NOMO-1 treated with DMSO at 0.1 percent for 48 hours (cell line): Measurements from ENCODE around the gene STK32C.
"Not testable (repeated sequence)": the region's sequence is repeated elsewhere in the genome, so short reads cannot be mapped to it uniquely, and the experiment has no call there.

ENCODE experiments used
- DNase-seq: peaks from one replicate; lab custom pipeline; 2025; ENCODE audit not compliant: unreplicated experiment; lab: John Stamatoyannopoulos, UW

The STK32C gene

DNA sequence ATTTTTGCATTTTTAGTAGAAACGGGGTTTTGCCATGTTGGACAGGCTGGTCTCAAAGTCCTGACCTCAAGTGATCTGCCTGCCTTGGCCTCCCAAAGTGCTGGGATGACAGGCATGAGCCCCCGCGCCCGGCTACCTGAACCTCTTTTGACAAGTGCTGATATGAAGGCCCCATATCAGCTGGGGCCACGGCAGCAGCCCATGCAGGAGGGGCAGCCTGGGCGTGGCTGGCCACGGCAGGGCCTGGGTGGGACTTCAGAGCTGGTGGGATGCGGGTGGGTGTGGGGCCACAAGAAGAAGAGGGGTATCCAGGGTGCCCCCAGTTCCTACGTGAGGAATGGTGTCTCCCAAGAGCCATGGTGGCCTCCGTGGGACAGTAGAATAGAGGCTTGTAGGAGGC, 31.1 kb upstream of the STK32C start:
- no peak for DNase-seq

DNA sequence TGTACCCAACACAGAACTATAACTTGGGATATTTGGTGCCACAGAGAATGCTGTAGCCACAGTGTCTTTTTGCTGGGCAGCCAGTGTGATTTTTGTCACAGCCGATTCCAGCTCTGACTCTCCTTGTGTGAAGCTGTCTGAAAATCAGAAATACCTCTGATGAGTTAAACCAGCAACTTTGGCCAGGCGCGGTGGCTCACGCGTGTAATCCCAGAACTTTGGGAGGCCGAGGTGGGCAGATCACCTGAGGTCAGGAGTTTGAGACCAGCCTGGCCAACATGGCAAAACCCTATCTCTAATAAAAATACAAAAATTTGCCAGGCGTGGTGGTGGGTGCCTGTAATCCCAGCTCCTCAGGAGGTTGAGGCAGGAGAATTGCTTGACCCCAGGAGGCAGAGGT, 30.1 kb upstream of the STK32C start:
- DNase-seq: not testable (repeated sequence)

GRCh38 chr10:132336919-132337407, 29.2 kb upstream of the STK32C start:
- peak; percentile 24 for DNase-seq

DNA sequence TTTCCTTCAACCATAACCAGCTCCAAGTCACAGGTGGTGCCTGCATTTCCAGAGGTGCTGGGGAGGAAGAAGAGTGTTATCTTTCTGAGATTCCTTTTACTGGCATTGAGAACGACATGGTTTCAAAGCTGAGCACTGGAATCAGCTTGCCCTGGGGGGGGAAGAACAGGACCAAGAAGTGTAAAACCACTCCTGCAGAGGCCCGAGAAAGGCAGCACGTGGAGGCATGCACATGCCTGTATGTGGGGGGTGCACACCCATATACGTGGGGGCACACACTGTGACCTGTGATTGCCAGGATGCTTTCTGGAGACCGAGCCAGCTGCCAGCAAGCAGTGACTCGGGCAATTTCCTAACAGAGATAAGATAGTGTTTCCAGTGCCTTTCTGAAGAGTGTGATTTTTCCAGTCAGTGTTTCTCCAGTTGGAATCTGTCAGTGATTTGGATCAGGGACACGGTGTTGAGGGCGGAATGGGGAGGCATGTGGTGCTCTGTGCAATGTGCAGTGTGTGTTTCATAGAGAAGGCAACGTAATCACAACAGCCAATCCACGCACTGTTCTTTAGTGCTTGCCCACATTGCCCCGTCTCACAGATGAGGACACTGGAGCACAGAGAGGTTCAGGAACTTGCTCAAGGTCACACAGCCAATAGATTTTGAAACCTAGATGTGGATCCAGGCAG, 28.5 kb upstream of the STK32C start:
- peak; percentile 38 for DNase-seq

DNA sequence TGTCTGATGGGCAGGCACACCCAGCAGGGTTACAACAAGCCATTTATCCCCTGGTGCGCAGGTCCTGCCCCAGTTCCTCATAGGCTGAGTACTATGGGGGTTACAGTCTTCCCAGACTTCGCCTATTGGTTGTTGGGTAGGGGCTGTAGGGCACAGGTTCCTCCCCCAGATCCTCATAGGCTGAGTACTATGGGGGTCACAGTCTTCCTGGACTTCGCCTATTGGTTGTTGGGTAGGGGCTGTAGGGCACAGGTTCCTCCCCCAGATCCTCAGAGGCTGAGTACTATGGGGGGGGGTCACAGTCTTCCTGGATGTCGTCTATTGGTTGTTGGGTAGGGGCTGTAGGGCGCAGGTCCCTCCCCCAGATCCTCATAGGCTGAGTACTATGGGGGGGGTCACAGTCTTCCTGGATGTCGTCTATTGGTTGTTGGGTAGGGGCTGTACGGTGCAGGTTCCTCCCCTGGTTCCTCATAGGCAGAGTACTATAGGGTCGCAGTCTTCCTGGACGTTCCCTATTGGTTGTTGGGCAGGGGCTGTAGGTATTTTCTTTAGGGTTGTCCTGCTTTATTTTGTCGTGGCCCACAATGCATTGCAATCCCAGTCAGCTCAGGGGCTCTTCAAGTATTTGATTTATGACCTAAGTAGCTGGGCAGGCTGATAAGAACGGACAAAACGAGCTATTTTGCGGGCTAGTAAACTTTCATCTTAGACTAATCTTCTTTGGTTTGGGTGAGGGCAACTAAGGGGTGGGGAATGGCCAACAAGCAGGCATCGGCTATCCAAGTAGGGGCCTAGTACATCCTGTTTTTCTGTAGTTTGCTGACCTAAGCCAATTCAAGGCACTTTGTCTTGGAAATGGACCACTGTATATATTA, 27.7 kb upstream of the STK32C start:
- DNase-seq: peak; percentile 100

GRCh38 chr10:132334631-132335188, 27.0 kb upstream of the STK32C start:
- DNase-seq: no peak

DNA sequence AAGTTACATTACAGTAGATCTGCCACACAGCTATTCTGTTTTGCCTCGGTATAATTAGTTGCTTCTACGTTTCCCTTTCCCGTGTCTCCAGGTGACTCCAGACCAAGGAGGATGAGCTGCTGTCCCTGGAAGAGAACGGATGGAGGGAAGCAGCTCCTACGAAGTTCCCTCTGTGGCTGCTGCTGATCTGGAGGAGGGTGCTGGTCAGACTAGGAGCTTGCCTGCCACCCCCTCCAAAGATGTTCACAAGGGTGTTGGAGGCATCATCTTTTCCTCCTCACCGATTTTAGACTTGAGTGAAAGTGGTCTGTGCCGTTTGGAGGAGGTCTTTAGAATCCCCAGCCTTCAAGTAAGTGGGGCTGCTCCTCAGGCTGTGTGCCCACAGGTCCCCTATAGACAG, 25.6 kb upstream of the STK32C start:
- no peak for DNase-seq

DNA sequence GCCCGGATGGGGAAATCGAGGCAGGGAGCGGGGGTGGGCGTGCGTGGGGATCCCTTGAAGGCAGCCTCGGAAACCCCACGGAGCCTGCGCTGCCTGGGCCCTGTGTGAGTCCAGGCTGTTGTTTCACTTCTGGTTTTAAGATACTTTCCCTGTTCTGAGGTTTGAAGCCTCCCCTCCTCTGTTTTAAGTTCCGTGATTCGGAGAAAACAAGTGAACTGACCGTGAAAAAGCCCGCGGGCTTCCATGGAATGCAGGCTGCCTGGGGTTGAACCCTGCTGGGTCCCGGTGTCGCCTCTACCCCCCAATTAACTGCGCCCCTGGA, 24.6 kb upstream of the STK32C start:
- peak; percentile 85 for DNase-seq

GRCh38 chr10:132331601-132332432, 24.1 kb upstream of the STK32C start, which contains the start of gene LRRC27:
Gene LRRC27 (plus strand): TSS chr10:132332193. CDS start chr10:132333525, 1,332 bp downstream.
- peak; percentile 96 for DNase-seq

- no peak for DNase-seq
These were observed 22.7 kb upstream of the STK32C start for GRCh38 chr10:132330486-132330833.

- DNase-seq: peak; percentile 59
These were observed 22.1 kb upstream of the STK32C start for GRCh38 chr10:132329565-132330485.

GRCh38 chr10:132328738-132329137, 21.0 kb upstream of the STK32C start:
- DNase-seq: no peak

DNA sequence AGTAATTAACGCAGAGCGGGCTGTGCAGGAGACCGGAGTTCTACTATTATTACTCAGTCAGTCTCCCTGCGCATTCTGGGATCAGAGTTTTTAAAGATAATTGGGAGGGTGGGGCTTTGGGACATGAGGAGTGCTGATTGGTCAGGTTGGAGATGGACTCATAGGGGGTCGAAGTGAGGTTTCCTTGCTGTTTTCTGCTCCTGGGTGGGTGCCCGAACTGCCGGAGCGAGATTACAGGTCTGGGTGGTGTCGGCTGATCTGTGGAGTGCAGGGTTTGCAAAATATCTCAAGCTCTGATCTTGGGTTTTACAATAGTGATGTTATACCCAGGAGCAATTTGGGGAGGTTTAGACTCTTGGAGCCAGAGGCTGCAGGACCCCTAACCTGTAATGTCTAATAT, 20.4 kb upstream of the STK32C start:
- no peak for DNase-seq

- DNase-seq: no peak
These were observed 19.2 kb upstream of the STK32C start for GRCh38 chr10:132326925-132327324.

- DNase-seq: no peak
These were observed 18.7 kb upstream of the STK32C start for GRCh38 chr10:132326344-132326889.

DNA sequence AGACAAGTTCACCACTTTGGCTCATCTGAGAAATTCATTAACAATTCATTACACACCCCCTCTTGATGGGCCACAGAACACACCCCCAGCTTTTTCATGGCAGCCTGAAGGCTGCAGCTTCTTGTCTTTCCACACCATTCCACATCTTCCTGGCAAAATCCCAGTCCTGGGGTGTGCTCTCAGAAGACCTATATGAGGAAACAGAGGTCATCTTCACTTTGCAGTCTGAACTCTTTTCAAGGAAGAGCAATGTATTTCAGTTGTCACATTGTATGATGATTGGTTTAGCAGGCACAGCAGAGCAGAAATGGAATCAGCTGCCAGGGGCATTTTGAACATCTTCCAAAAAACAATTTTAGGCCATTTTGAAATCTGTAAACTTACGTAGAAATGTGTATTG, 16.4 kb upstream of the STK32C start:
- DNase-seq: no peak

DNA sequence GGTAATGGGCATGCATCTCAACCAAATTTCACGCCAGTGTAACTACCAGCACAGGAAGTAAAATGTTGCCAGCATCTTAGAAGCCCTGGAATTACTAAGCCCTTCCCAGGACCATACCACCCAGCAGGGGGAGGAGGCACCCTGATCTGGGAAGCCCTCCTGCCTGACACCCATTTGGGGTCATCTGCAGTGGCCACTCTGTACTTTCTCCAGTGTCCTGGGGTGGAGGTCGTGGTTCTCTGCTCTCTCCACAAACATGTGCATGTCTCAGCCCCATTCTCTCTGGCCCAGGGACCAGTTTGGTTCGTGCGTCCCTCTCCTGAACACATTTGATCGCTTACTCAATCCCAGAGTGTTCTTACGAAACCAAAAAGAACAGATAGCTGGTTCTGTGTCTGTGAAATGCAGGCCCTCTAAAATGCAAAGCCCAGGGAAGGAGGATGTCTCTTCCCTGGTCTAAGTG, 14.9 kb upstream of the STK32C start:
- peak; percentile 59 for DNase-seq

- no peak for DNase-seq
These were observed 14.0 kb upstream of the STK32C start for GRCh38 chr10:132321726-132322125.

DNA sequence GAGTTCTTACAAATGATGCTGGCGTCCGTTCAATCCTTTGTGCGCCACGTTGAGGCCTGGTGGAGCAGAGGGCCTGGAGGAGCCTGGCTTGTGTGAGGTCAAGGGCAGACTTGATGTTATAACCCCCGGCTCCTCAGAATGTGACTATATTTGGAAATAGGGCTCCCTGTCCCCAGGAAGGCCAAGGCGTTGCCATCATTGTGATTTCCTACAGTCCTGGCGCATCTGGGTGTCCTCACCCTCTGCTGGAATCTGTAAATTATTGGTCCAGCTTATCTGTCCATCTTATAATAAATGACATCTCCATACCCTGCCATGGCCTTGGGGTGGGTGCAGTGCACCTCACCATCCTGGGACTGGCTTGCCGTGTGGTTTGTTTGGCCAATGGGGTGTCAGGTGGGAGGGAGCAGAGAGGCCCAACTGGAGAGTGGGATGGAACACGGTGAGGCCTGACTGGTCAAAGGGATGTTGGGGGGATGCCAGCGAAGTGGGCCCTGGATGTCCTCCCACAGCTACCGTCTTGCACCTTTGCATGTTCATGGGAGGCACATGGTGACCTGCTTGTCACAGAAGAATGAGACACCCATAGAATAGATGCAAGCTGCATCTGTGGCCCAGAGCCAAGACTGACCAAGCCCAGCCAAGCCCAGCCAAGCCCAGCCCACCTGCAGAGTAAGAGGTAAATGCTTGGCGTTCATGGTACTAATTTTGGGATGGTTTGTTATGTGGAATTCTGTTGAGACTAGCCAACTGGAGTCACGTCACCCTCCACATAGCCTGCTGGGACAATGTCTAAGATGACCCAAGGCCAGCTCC, 13.1 kb upstream of the STK32C start:
- DNase-seq: peak; percentile 41
